Fibroblast of lung (primary cell): ENCODE measurements around the gene MND1.

Source experiments
- EZH2 ChIP-seq: IDR thresholded peaks from 2 replicates; pipeline ENCODE4 v1.5.1; 2012; ENCODE audit warnings: low read length, control low read depth, mild to moderate bottlenecking; ENCODE audit errors: missing control alignments
- TF ChIP-seq, protein P1 (sequence below), 2 donors: IDR thresholded peaks in 1 of 2; conservative IDR thresholded peaks in 1 of 2; 1 replicate in 1 of 2; 2 replicates in 1 of 2; pipeline ENCODE4 v1.5.1; 2011 to 2012; ENCODE audit warnings: low read length in 2 of 2, control low read depth in 1 of 2, inconsistent platforms in 1 of 2, low read depth in 1 of 2, mild to moderate bottlenecking in 1 of 2

- TF ChIP-seq, protein P1, sequence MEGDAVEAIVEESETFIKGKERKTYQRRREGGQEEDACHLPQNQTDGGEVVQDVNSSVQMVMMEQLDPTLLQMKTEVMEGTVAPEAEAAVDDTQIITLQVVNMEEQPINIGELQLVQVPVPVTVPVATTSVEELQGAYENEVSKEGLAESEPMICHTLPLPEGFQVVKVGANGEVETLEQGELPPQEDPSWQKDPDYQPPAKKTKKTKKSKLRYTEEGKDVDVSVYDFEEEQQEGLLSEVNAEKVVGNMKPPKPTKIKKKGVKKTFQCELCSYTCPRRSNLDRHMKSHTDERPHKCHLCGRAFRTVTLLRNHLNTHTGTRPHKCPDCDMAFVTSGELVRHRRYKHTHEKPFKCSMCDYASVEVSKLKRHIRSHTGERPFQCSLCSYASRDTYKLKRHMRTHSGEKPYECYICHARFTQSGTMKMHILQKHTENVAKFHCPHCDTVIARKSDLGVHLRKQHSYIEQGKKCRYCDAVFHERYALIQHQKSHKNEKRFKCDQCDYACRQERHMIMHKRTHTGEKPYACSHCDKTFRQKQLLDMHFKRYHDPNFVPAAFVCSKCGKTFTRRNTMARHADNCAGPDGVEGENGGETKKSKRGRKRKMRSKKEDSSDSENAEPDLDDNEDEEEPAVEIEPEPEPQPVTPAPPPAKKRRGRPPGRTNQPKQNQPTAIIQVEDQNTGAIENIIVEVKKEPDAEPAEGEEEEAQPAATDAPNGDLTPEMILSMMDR (conservative IDR thresholded peaks at IDR 0.05 in 1 of 2, IDR thresholded peaks at IDR 0.05 in 1 of 2; ENCODE audit: low read depth in 1 of 2, low read length in 2 of 2): no peak
- no peak for TF ChIP-seq EZH2
Observed at GRCh38 chr4:153348006-153348405, 3.5 kb downstream of the MND1 start.
